Neural crest cell (in vitro differentiated cells): ENCODE measurements around the gene RPTOR. TPM values are rescaled to one million over a fixed set of nuclear protein-coding genes. Genes with fewer than 3 reads are reported as not detected.

Experiments used
- DNase-seq: peaks from one replicate; pipeline ENCODE4 v3.0.0; 2021; ENCODE audit warnings: low read depth, mixed read lengths, low spot score
- H3K27ac Mint-ChIP-seq: one replicate; pipeline ENCODE4 v1.8.0; 2021; ENCODE audit warnings: mild to moderate bottlenecking, mixed read lengths; ENCODE audit not compliant: unreplicated experiment
- H3K27me3 Mint-ChIP-seq: 2 replicates; pipeline ENCODE4 v1.8.0; 2021; ENCODE audit warnings: low read depth, mild to moderate bottlenecking, mixed read lengths
- H3K36me3 Mint-ChIP-seq: 2 replicates; pipeline ENCODE4 v1.8.0; 2021; ENCODE audit warnings: low read depth, mild to moderate bottlenecking, mixed read lengths
- H3K4me1 Mint-ChIP-seq: 2 replicates; pipeline ENCODE4 v1.8.0; 2021; ENCODE audit warnings: mixed read lengths
- H3K4me3 Mint-ChIP-seq: one replicate; pipeline ENCODE4 v1.8.0; 2021; ENCODE audit warnings: mild to moderate bottlenecking, mixed read lengths
- H3K9me3 Mint-ChIP-seq: 2 replicates; pipeline ENCODE4 v1.8.0; 2021; ENCODE audit warnings: mixed read lengths
- total RNA-seq: library from RNA; stranded (reverse); gene quantifications from 2 replicates; pipeline ENCODE4 v1.2.1, GENCODE V29; 2021
- TF ChIP-seq, protein P1 (sequence below): fragments of 200-600 bp; sonication (generic); conservative IDR thresholded peaks from 2 replicates; pipeline ENCODE4 v1.5.0; 2021; ENCODE audit warnings: antibody characterized with exemption, mild to moderate bottlenecking

The RPTOR gene
- total RNA-seq, 1 donor from 2014 or later = 41.1 TPM

DNA sequence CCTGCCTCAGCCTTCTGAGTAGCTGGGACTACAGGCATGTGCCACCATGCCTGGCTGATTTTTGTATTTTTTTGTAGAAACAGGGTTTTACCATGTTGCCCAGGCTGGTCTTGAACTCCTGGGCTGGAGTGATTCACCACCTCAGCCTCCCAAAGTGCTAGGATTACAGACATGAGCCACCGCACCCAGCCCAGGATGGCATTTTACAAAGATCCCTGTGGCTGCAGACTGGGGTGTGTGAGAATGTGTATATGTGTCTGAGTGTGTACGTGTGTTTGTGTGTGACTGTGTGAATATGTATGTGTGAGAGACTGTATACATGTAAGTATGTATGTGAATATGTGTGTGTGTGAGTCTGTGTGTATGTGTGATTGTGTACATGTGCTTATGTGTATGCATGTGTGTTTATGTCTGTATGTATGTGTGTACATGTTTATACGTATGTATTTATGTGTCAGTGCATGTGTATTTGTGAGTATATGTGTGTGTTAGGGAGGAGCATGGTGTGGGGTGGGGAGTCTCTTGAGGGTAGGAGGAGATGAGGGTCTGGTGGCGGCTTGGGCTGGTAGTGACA, 17.0 kb downstream of the RPTOR start:
- no peaks in the 10 kb centered on the region for H3K9me3 Mint-ChIP-seq
- no peaks in the 10 kb centered on the region for H3K27me3 Mint-ChIP-seq
- DNase-seq = no peak
- no peak overlapping the region for H3K27ac Mint-ChIP-seq
- TF ChIP-seq, protein P1, sequence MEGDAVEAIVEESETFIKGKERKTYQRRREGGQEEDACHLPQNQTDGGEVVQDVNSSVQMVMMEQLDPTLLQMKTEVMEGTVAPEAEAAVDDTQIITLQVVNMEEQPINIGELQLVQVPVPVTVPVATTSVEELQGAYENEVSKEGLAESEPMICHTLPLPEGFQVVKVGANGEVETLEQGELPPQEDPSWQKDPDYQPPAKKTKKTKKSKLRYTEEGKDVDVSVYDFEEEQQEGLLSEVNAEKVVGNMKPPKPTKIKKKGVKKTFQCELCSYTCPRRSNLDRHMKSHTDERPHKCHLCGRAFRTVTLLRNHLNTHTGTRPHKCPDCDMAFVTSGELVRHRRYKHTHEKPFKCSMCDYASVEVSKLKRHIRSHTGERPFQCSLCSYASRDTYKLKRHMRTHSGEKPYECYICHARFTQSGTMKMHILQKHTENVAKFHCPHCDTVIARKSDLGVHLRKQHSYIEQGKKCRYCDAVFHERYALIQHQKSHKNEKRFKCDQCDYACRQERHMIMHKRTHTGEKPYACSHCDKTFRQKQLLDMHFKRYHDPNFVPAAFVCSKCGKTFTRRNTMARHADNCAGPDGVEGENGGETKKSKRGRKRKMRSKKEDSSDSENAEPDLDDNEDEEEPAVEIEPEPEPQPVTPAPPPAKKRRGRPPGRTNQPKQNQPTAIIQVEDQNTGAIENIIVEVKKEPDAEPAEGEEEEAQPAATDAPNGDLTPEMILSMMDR = no peak
- no peaks in the 10 kb centered on the region for H3K36me3 Mint-ChIP-seq
- H3K4me3 Mint-ChIP-seq = no peak overlapping the region
- peaks cover 19% of the 10 kb centered on the region for H3K4me1 Mint-ChIP-seq

- Mint-ChIP-seq H3K9me3 (no peaks in the 10 kb centered on the region), H3K36me3 (no peaks in the 10 kb centered on the region), H3K4me3 (no peak overlapping the region), H3K4me1 (peaks cover 19% of the 10 kb centered on the region), H3K27ac (no peak overlapping the region), H3K27me3 (no peaks in the 10 kb centered on the region)
- DNase-seq = no peak
- TF ChIP-seq, protein P1 = no peak
Measured at GRCh38 chr17:80564545-80564944, 19.9 kb downstream of the RPTOR start.

DNA sequence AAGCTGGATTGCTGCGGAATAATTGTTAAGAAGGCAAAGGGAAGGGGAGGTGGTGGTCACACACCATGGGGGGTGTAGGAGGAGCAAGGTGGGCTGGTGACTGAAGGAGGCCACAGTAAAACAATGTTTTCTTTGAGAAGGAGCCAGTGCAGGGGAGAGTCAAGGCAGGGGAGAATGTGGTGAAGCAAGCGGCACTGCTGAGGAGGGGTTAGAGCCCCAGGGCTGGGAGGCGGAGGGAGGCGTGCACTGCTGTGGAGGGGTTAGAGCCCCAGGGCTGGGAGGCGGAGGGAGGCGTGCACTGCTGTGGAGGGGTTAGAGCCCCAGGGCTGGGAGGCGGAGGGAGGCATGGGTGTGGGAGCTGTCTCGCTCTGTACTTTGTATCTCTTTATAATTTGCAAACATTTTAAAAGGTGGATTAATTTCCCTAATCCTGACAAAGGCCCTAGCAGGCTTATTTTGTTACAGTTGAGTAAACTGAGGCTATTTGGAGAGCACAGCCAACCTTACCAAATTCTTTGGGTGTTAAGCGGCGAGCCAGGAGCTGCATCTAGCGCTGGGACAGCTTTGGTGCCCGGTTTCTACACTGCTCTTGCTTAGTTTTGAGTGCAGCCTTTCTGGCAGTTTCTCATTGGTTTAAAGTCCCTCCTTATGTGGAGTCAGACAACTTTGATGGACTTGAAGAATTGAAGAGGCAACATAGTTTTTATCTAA, 20.9 kb downstream of the RPTOR start:
- TF ChIP-seq, protein P1 = no peak
- Mint-ChIP-seq H3K36me3 (no peaks in the 10 kb centered on the region), H3K4me1 (peaks cover 24% of the 10 kb centered on the region), H3K4me3 (no peak overlapping the region), H3K27ac (peak overlapping the region; percentile 24), H3K27me3 (no peaks in the 10 kb centered on the region), H3K9me3 (no peaks in the 10 kb centered on the region)
- peak; percentile 14 for DNase-seq

DNA sequence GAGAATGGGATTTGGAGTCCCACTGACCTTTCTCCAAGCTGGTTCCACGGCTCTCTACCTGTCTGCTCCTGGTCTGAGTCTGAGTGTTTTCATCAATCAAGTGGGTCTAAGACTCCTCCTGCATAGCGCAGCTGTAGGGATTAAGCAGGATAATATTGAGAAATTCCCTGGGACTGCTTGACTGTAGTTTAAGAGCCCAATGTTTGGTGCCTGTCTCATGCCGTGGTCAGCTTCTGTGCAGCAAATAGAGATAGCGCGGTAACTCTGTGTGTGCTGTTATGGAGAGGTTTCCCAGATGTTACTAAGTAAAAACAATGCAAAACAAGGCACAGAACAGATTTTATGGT, 21.4 kb downstream of the RPTOR start:
- H3K27ac Mint-ChIP-seq = no peak overlapping the region
- DNase-seq = no peak
- no peaks in the 10 kb centered on the region for H3K9me3 Mint-ChIP-seq
- no peaks in the 10 kb centered on the region for H3K36me3 Mint-ChIP-seq
- TF ChIP-seq, protein P1 = no peak
- H3K4me1 Mint-ChIP-seq = peaks cover 24% of the 10 kb centered on the region
- H3K4me3 Mint-ChIP-seq = no peak overlapping the region
- H3K27me3 Mint-ChIP-seq = no peaks in the 10 kb centered on the region

- Mint-ChIP-seq H3K4me3 (no peak overlapping the region), H3K4me1 (peaks cover 20% of the 10 kb centered on the region), H3K27me3 (no peaks in the 10 kb centered on the region), H3K36me3 (no peaks in the 10 kb centered on the region), H3K9me3 (no peaks in the 10 kb centered on the region), H3K27ac (no peak overlapping the region)
- TF ChIP-seq, protein P1 = no peak
- no peak for DNase-seq
Measured at GRCh38 chr17:80568246-80568645, 23.6 kb downstream of the RPTOR start.
